Activated CD4-positive, alpha-beta T cell treated with anti-CD3 and anti-CD28 coated beads, Interleukin-2, amount 50 U/mL, for 1 hour (primary cell): ENCODE measurements around the gene NCAPH2.
"Not testable (repeated sequence)": the region's sequence is repeated elsewhere in the genome, so short reads cannot be mapped to it uniquely, and the experiment has no call there.

Source experiments
- DNase-seq: peaks from one replicate; pipeline ENCODE4 v3.0.0-alpha.2; 2020

Gene NCAPH2

DNA sequence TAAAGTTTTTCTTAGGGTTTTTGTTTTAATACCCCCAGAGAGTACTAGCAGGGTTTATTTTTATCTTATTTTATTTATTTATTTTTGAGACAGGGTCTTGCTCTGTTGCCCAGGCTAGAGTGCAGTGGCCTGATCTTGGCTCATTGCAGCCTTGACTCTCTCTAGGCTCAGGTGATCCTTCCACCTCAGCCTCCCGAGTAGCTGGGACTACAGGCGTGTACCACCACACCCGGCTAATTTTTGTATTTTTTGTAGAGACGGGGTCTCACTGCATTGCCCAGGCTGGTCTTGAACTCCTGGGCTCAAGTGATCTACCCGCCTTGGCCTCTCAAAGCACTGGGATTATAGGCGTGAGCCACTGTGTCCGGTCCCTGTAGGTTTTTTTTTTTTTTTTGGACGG lies 12.2 kb downstream of the NCAPH2 start:
- DNase-seq = not testable (repeated sequence)

DNA sequence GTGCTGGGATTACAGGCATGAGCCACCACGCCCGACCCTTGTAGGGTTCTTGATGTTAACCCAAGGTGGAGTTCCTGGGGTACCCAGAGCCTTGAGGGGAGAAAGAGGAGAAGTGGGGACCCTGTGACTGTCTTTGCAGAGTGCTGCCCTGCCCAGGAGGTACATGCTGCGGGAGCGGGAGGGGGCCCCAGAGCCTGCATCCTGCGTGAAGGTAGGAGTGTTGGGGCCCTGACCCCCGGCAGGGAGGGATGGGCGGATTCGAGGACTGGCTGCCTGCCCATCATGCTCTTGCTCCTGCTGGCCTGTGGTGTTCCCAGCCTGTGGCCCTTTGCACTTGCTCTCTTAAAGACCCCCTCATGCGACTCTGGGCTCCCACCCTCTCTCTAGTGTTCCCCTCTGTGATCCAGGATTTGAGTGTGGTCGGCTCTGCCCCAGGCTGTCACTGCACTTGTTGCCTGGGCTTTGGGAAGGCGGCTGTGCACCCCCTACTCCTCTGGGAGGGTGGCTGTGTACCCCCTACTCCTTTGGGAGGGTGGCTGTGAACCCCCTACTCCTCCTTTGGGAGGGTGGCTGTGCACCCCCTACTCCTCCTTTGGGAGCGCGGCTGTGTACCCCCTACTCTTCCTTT lies 12.9 kb downstream of the NCAPH2 start:
- DNase-seq = no peak

DNA sequence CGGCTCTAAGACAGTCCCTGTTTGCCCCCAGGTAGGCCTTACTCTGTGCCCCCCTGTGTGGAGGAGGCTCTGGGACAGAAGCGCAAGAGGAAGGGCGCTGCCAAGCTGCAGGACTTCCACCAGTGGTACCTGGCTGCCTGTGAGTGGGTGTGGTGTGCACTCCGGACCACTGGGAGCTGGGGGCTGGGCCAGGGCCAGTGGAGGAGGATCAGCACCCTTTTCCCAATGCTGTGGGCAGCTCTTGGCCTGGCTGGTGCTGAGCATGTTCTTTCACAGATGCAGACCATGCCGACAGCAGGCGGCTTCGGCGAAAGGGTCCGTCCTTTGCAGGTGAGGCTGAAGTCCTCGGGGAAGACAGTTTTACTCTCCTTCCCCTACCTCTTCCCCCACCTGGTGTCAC lies 13.7 kb downstream of the NCAPH2 start:
- no peak for DNase-seq

DNA sequence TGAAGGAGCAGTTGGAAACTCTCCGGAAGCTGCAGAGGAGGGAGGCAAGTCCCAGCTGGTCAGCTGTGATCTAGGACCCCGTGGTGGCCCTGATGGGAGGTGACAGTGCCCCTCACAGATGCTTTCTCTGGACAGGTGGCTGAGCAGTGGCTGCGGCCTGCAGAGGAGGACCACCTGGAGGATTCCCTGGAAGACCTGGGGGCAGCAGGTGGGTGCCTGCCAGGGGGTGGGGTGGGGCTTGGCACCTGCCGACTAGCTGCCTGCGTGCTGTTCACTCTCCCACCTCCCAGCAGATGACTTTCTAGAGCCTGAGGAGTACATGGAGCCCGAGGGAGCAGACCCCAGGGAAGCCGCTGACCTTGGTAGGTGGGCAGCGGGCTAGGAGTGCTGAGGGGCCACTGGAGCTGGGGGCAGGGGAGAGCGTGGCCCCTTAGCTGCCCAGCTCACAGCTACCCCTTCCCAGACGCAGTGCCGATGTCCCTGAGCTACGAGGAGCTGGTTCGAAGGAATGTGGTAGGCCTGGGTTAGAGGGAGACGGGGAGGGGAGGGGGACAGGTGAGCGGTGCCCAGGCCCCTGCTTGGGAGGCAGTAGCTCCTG lies 14.3 kb downstream of the NCAPH2 start:
- DNase-seq = no peak

DNA sequence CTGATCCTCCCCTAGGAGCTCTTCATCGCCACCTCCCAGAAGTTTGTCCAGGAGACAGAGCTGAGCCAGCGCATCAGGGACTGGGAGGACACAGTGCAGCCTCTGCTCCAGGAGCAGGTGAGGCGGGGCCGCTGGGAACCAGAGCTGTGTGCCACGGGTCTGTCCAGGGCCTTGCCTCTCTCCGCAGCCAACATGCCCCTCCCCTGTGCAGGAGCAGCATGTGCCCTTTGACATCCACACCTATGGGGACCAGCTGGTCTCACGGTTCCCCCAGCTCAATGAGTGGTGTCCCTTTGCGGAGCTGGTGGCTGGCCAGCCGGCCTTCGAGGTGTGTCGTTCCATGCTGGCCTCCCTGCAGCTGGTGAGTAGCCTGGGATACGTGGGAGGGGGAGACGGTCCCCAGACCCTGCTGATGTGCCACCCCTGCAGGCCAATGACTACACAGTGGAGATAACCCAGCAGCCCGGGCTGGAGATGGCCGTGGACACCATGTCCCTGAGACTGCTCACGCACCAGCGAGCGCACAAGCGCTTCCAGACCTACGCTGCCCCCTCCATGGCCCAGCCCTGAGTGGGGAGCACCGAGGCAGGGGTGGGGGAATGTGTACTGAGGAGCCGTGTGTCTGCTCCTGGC lies 14.9 kb downstream of the NCAPH2 start:
- DNase-seq = no peak

DNA sequence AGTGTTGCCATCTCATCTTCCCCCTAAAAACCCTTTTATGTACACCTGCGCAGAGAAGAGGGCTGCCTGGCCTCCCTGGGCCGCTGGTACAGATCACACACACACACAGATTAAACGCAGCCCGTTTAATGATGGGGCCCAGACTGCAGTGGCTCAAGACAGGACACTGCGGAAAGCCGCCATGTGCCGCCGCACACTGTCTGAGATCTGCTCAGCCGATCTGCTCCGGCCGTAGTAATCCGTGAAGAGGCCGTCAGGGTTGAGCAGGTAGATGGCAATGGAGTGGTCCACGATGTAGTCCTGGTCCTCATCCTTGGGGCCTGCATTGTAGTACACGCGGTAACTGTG lies 15.4 kb downstream of the NCAPH2 start:
- DNase-seq = no peak

DNA sequence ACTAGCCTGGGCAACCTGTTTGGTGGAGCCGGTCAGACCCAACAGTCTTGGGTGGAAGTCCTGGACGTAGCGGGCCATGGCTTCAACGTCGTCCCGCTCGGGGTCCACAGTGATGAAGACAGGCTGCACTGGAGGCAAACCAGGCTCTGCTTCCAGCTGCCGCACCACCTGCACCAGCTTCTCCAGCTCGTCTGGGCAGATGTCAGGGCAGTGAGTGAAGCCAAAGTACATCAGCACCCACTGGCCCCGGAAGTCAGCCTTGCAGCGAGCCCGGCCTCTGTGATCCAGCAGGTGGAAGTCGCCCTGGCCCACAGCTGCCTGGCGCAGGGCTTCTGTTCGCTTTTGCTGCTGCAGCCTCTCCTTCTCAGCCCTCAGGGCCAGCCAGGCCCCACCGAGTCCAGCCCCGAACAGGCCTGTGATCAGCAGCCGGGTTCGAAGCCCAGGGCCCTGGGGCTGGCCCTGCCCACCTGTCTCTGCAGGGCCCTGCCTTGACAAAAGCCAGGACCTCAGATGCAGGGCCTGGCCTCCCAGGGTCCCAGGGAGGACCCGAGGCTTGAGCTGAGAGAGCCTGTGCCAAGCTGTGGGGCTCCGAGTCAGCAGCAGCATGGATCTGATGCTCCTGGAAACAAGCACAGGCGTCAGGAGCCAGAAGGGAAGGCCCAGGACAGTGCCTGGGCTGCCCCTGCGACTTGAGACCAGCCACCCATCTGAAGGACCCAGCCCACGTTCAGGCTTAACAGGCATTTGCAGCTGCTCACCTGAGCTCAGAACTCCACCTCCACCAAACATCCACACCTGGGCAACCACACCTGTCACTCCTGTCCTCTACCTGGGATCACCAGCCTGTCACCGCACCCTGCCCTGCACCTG lies 16.0 kb downstream of the NCAPH2 start:
- DNase-seq = no peak

DNA sequence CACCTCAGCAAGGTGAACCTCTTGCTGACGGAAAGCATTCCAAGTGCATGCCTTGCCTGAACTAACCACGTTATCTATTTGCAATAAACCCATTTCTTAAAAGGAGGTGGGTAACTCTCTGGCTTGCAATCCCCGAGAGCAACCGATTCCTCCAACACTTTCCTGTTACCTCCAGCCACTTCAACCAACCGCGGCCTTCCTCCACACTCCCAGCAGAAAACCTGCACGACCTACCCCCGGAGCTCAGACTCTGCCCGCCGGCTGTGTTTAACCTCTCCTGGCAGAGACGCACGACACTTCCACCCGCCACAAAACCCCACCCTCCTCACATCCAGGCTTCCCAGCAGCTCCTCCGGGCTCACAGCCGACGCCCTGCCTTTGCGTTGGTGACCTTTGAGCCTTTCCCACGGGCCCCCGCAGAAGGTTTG lies 16.7 kb downstream of the NCAPH2 start:
- no peak for DNase-seq

DNA sequence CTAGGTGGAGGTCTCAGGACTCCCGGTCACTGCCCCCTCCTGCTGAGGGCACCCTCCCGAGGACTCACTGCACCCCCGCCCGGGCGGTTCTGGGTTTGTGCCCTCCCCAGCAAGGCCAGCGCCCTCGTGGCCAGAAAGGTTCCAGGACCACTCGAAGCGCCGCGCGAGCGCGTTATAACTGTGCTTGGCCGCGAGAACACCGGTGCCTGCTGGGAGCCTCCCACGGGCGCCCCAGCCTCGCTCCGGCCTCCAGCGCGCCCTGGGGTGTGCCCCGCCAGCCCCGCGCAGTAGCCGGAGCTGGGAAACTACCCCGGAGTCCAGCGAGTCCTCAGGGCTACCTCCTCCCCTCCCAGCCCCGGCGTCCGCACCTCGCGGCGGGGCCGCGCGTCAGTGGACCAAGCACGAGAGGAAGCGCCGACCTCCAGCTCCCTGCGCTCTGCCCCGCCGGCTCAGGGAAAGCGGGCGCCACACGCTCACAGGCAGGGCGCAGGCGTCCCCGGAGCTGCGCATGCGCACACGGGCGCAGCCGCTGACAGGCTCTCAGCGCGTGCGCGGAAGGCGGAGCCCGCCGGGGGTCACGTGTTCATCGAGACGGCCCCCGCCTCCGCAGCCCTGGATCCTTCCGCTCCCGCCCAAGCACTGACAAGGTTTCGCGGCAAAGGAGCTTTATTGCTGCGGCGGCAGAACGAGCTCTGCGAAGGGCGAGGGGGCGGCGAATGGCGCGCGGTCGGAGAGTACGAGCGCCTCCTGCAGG lies 17.3 kb downstream of the NCAPH2 start, which contains the start of gene SCO2:
Gene SCO2 (minus strand): TSS at position 495 of the 754 bp plus-strand sequence. CDS start 1,187 bp downstream, outside the sequence.
- DNase-seq = peak; percentile 98

DNA sequence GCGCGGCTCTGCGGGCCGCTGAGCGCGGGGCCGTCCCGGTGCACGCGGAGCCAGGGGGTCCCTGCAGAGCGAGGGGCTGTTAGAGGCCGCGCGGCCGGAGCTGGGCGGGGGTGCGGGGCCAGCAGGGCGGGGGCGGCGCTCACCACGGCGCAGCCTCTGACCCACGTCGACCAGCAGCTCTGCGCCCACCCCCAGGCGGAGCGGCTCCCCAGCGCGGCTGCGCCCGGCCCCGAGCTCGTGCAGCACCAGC lies 17.8 kb downstream of the NCAPH2 start:
- no peak for DNase-seq

DNA sequence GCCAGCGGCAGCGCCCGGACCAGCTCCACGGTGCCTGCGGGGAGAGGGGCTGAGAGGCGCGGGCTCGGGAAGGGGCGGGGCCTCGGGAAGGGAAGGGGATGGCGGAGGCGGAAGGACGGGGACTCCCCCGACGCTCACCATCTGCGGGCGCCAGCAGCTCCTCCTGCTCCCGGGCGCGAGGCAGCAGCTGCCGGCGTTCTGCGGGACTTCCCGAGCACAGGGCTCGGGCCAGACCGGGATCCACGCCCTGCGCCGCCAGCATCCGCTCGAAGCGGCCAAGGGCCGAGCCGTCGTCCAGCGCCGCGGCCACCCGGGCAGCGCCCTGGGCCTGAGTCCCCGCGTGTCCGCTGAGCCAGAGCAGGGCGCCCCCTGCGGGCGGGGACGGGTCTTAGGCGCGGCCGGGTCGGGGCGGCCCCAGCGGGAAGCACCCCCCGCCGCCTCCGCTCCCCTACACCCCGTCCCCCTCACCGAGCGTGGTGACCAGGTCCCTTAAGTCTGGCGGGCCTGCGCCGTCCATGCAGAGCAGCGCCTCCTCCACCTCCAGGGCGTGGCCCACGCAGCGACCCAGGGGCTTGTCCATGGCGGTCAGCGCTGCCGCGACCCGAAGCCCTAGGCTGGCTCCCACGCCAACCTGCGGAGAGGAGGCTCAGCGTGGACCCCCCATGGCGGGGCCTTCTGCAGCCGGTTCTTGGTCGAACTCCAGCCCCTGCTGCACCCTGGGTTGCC lies 18.2 kb downstream of the NCAPH2 start:
- peak; percentile 75 for DNase-seq

DNA sequence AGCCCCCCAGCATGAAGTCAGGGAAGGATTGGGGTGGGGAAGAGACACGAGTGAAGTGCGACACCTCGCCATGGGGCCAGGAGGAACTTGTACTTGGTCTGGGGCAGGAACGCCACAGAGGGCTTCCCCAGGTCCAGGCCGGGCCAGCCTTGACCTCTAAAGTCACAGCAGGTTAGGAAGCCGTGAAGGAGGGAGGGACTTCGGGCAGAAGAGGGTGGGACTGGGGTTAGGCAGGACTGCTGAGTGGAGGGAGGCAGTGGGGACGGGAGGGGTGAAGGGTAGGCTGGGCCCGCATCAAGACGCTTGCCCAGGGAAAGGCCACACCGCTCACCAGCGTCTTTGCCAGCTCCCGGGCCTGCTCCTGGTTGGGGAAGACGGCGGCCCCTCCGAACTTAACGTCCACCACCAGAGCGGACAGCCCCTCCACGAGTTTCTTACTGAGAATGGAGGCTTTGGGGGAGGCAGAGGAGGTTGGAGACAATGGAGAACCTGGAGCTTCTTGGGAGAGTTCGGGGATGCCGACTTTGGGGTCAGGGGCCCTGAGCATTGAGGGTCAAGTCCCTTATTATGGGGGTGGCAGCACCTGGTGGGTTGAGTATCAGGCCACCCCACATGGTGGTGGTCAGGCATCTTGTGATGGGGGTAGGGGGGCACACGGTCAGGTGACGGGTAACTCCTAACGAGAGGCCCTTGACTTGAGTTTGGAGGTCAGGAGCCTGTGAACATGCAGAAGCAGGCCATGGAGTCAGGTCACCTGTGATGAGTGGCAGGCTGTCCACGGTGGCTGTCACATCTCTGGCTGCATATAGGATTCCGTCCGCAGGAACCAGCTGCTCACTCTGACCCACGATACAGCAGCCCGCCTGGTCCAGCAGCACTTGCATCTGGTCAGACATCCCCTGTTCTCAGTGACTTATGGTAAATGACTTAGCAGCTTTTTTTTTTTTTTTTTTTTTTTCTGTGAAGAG lies 19.1 kb downstream of the NCAPH2 start:
- no peak for DNase-seq

DNA sequence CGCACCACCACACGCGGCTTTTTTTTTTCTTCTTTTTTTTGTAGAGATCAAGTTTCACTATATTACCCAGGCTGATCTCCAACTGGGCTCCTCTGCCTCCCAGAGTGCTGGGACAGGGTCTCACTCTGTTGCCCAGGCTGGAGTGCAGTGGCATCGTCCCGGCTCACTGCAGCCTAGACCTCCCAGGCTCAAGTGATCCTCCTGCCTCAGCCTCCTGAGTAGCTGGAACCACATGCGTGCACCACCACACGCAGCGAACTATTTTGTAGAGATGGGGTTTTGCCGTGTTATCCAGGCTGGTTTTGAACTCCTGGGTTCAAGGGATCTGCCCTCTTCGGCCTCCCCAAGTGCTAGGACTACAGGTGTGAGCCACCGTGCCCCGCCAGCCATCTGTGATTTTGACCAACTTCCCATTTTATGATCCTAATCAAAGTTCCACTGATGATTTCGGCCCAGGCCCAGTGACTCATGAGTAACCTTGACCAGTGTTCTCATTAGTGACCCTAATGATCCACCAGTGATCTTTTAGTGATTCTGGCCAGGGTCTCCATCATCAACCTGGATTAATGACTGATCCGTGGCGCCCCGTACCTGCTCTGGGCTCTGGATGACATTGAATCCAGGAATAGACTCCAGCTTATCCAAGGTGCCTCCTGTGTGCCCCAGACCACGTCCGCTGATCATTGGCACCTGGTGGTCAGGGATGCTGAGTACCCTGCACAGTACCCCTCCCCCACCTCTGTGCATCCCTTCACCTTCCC lies 20.1 kb downstream of the NCAPH2 start:
- no peak for DNase-seq

DNA sequence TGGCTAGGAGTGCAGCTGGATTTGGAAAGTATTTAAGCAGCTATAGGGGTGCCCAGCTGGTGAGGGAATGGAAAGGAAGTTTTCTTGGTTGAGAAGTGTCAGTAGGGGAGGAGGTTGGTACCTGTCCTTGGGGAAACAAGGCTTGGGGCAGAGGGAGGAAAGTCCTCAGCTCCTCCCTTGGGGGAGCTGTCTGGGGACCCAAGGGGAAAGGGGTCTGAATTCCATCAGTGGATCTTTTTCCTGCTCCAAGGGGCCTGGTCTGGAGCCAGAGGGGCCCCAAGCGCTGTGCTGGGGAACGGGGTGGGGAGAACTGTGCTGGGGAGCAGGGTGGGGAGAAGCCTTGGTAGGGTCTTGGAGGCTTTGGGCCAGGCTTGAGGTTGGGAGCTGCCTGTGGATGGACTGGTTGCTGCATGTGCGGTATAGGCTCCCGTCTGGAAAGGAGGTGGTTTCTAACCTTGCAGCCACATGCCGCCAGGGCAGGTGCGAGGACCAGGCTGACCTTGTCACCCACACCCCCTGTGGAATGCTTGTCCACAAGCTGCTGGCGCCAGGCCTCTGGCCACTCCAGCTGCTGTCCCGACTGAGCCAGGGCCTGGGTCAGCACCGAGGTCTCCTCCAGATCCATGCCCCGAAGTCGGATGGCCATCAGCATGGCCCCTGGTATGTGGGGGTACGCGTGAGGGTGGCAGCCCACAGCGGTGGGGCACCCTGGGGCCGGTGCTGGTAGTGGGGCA lies 20.8 kb downstream of the NCAPH2 start:
- DNase-seq = no peak

DNA sequence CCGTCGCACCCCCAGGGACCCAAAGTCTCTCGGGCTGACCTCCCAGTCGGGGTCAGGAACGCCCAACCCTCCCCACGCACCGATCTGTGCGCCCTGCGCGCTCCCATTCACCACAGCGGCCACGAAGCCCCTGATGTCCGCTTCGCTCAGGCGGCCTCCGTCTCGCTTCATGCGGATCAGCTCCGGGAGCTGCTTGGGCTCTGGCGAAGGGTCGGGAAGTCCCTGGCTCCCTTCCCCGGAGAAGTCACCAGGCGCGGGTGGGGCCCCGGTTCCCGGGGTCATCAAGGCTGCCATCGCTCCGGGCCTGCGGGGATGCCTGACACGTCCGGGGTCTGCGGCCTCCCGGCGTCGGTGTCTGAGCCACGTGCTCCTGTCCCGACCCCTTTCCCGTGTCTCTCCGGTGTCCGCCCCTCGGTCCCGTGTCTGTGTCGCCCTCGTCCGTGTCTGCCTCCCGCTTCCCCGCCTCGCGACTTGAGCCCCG lies 21.4 kb downstream of the NCAPH2 start:
- DNase-seq = no peak

DNA sequence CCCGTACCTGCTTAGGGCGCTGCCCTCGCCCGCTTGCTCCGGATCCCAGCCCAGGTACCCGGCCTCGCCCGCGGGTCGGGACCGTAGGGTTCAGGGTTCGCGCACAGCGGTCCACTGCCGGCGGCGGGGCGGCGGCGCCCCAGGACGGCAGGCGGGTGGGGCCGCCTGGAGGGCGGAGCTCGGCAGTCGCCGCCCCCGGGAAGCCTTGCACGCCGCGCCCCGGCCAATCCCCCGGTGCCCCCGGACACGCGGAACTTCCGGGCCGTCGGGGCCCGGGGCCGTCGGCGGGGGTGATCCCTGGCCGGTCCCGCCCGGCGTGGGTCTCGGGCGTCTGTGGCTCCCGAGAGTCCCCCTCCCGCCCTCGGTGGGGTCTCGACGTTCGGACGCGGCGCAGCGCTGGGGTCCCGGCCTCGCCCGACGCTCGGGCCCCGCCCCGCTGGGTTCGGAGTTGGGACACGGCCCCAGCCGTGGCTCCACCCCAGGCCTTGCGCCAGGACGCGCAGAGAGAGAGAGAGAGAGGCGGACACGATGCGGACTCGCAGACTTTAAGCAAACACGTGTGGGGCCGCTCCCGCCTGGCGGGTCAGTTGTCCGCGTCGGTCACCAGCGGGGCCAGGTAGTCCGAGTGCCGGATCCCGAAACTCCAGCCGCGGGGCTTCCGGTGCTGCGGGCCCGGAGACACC lies 22.0 kb downstream of the NCAPH2 start, which contains the start of gene TYMP:
Gene TYMP (minus strand): TSS at position 116 of the 683 bp plus-strand sequence. CDS start 303 bp downstream, outside the sequence.
- peak; percentile 57 for DNase-seq

DNA sequence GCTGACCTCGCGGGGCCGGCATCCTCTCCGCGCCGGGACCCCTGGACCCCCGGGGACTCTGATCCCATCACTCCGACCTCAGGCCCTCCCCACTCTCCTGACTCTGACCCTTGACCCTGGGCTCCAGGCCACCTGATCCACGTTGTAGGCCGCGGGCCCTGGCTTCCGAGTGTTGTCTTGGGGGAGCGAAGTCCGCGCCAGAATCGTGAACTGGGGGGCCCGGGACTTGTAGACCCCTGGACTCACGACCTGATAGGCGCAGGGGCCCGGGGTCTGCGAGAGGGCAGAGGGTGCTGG lies 22.5 kb downstream of the NCAPH2 start:
- DNase-seq = no peak

DNA sequence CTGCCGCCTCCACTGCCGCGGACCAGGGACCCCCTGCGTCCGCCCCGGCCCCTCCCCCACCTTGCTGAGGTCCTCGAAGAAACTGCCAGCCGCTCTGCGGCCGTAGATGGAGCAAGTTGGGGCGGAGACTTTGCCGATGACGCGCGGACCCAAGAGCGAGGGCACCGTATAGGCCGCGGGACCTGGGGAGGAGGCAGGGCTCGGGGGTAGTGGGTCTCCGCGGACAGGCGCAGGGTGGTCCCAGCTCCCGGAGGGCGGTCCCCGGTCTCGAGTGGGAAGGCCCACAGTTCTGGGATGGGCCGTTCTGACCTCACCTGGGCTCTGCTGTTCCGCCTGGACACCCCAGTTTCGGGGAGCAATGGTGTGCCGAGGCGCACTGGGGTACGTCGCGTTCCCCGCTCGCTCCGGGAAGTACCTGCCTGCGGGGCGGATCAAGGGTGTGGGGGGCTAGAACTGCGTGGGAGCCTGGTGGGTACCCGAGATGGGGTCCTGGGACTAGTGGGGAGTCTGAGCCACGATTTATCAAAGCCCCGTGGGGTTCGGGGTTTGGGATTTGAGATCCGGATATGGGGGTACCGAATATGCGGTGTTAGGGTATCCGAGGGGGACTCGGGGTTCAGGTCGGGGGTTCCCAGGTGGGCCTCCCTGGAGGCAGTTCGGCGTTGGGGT lies 23.0 kb downstream of the NCAPH2 start:
- DNase-seq = peak; percentile 74
